HepG2 (cell line): ENCODE measurements around the gene ARHGEF4. TPM values are rescaled to one million over a fixed set of nuclear protein-coding genes. Genes with fewer than 3 reads are reported as not detected.

Experiments
- ATAC-seq: fragments of 200-7000 bp; cut with Tn5 transposase; 3 replicates; pipeline ENCODE4 v1.9.1; 2020; ENCODE audit warnings: mild to moderate bottlenecking, moderate library complexity
- BruUV-seq: library from RNA; stranded (reverse); fragments of 400-500 nt; replicated peaks from 2 replicates; lab custom pipeline; 2021; lab: Mats Ljungman, UMichigan
- CTCF ChIA-PET: fragments of 300-600 bp; formaldehyde crosslinking; extraction: SDS; loops from one replicate; lab custom pipeline; 2021; ENCODE audit warnings: low total read pairs, inconsistent platforms, low intra/inter-chr PET ratio; lab: Yijun Ruan, JAX
- POLR2A ChIA-PET: fragments of 350-600 bp; sonication (Branson Sonifier 250); formaldehyde crosslinking; loops from one replicate; lab custom pipeline; 2020; ENCODE audit warnings: antibody characterized with exemption, inconsistent platforms; lab: Yijun Ruan, JAX
- DNase-seq: peaks from one replicate; pipeline ENCODE4 v3.0.0-alpha.2; 2015; ENCODE audit warnings: low spot score
- FAIRE-seq: peaks from 3 replicates; lab custom pipeline; 2011; peaks lifted over from hg19 to GRCh38; lab: Jason Lieb, UNC
- H2AFZ ChIP-seq: one replicate; pipeline ENCODE4 v1.6.1; 2011; ENCODE audit warnings: low read length, inconsistent platforms
- H3K27ac ChIP-seq: fragments of 300-600 bp; 3 replicates; pipeline ENCODE4 v1.8.0; 2011; ENCODE audit warnings: mixed run types, mild to moderate bottlenecking, mixed read lengths, low read length, inconsistent platforms; ENCODE audit not compliant: insufficient read depth; ENCODE audit errors: extremely low read length
- H3K27me3 ChIP-seq, 2 experiments: fragments of 200-600 bp in 1 of 2; 2 replicates in 1 of 2; 3 replicates in 1 of 2; pipeline versions ENCODE4 v1.6.0 to v1.8.0; 2011; ENCODE audit warnings: low read length in 2 of 2, mild to moderate bottlenecking in 2 of 2, moderate library complexity in 2 of 2, inconsistent platforms in 1 of 2; ENCODE audit not compliant: insufficient read depth in 2 of 2, control insufficient read depth in 1 of 2
- H3K36me3 ChIP-seq, 2 experiments: fragments of 200-600 bp in 1 of 2; replicated peaks in 1 of 2; 2 replicates in 1 of 2; 3 replicates in 1 of 2; pipeline versions ENCODE4 v1.5.1 to v1.8.0; 2011; ENCODE audit warnings: low read length in 2 of 2, inconsistent platforms in 1 of 2; ENCODE audit not compliant: insufficient read depth in 2 of 2, control insufficient read depth in 1 of 2
- H3K4me1 ChIP-seq: 2 replicates; pipeline ENCODE4 v1.5.1; 2012; ENCODE audit warnings: low read length, inconsistent platforms; ENCODE audit not compliant: insufficient read depth
- H3K4me2 ChIP-seq: 2 replicates; pipeline ENCODE4 v1.6.0; 2011; ENCODE audit warnings: low read depth, low read length, inconsistent platforms
- H3K4me3 ChIP-seq, 3 experiments: fragments of 200-600 bp in 1 of 3; sonication (generic), shearing (Covaris generic) in 1 of 3; replicated peaks in 1 of 3; 2 replicates each; pipeline ENCODE4 v1.5.1; 2011 to 2016; ENCODE audit warnings: low read length in 3 of 3, inconsistent platforms in 2 of 3, low read depth in 2 of 3, mild to moderate bottlenecking in 2 of 3, control low read depth in 1 of 3, mixed read lengths in 1 of 3; ENCODE audit not compliant: insufficient read depth in 1 of 3
- H3K79me2 ChIP-seq: one replicate; pipeline ENCODE4 v1.6.1; 2011; ENCODE audit warnings: low read length, inconsistent platforms; ENCODE audit not compliant: insufficient read depth
- H3K9ac ChIP-seq: 2 replicates; pipeline ENCODE4 v1.6.0; 2011; ENCODE audit warnings: mild to moderate bottlenecking, low read depth, low read length, inconsistent platforms; ENCODE audit not compliant: insufficient read depth
- H3K9me3 ChIP-seq: 2 replicates; pipeline ENCODE4 v1.5.1; 2012; ENCODE audit warnings: mild to moderate bottlenecking, low read length
- H4K20me1 ChIP-seq: 2 replicates; pipeline ENCODE4 v1.6.0; 2011; ENCODE audit warnings: inconsistent platforms, mild to moderate bottlenecking, low read length, moderate library complexity; ENCODE audit not compliant: insufficient read depth
- ARID2 ChIP-seq: sonication (generic); formaldehyde crosslinking; IDR thresholded peaks from 2 replicates; pipeline ENCODE4 v1.8.1; 2022; ENCODE audit warnings: mild to moderate bottlenecking, missing genetic modification reagents, borderline replicate concordance
- ARID3A ChIP-seq: IDR thresholded peaks from 2 replicates; pipeline ENCODE4 v1.6.1; 2012; ENCODE audit warnings: low read depth, low read length, improper control_type of control experiment
- DRAP1 ChIP-seq: IDR thresholded peaks from 2 replicates; pipeline ENCODE4 v1.6.1; 2016; ENCODE audit warnings: missing genetic modification reagents, missing compliant biosample characterization
- ELF3 ChIP-seq: IDR thresholded peaks from 2 replicates; pipeline ENCODE4 v1.6.1; 2016; ENCODE audit warnings: missing genetic modification reagents, missing compliant biosample characterization
- FOSL2 ChIP-seq: sonication (generic); formaldehyde crosslinking; IDR thresholded peaks from 2 replicates; pipeline ENCODE4 v1.4.0; 2020; ENCODE audit warnings: missing genetic modification reagents
- MAZ ChIP-seq, 2 experiments: sonication (generic) in 1 of 2; formaldehyde crosslinking in 1 of 2; IDR thresholded peaks; 2 replicates each; pipeline versions ENCODE4 v1.5.0 to v1.6.1; 2012 to 2020; ENCODE audit warnings: low read depth in 2 of 2, mild to moderate bottlenecking in 2 of 2, borderline replicate concordance in 1 of 2, improper control_type of control experiment in 1 of 2, low read length in 1 of 2, missing genetic modification reagents in 1 of 2, moderate library complexity in 1 of 2
- NFATC3 ChIP-seq: sonication (generic); formaldehyde crosslinking; IDR thresholded peaks from 2 replicates; pipeline ENCODE4 v1.5.1; 2020; ENCODE audit warnings: mild to moderate bottlenecking, missing genetic modification reagents
- REXO4 ChIP-seq: sonication (generic); formaldehyde crosslinking; IDR thresholded peaks from 2 replicates; pipeline ENCODE4 v1.8.0; 2022; ENCODE audit warnings: missing genetic modification reagents, mild to moderate bottlenecking, borderline replicate concordance
- TAF15 ChIP-seq: fragments of 200-400 bp; formaldehyde crosslinking; IDR thresholded peaks from one replicate; pipeline ENCODE4 v1.6.1; 2018; ENCODE audit warnings: mild to moderate bottlenecking, low read depth, low read length; ENCODE audit not compliant: poor library complexity, severe bottlenecking
- ZBTB44 ChIP-seq: sonication (generic); formaldehyde crosslinking; IDR thresholded peaks from 2 replicates; pipeline ENCODE4 v1.4.0; 2020; ENCODE audit warnings: missing genetic modification reagents
- ZNF18 ChIP-seq: sonication (generic); formaldehyde crosslinking; IDR thresholded peaks from 2 replicates; pipeline ENCODE4 v1.8.0; 2022; ENCODE audit warnings: mild to moderate bottlenecking, missing genetic modification reagents; ENCODE audit not compliant: insufficient replicate concordance
- ZNF225 ChIP-seq: sonication (generic); formaldehyde crosslinking; IDR thresholded peaks from 2 replicates; pipeline ENCODE4 v1.4.0; 2020; ENCODE audit warnings: mild to moderate bottlenecking, missing genetic modification reagents
- ZNF362 ChIP-seq: sonication (generic); formaldehyde crosslinking; IDR thresholded peaks from 2 replicates; pipeline ENCODE4 v1.4.0; 2020; ENCODE audit warnings: missing genetic modification reagents, mild to moderate bottlenecking, borderline replicate concordance
- ZNF713 ChIP-seq: sonication (generic); formaldehyde crosslinking; IDR thresholded peaks from 2 replicates; pipeline ENCODE4 v1.4.0; 2020; ENCODE audit warnings: mild to moderate bottlenecking, missing genetic modification reagents
- ZNF790 ChIP-seq: sonication (generic); formaldehyde crosslinking; IDR thresholded peaks from 2 replicates; pipeline ENCODE4 v1.8.0; 2022; ENCODE audit warnings: missing genetic modification reagents, mild to moderate bottlenecking, borderline replicate concordance
- WGBS: methylation state at CpG from one replicate; pipeline ENCODE4 v1.1.6; 2017; ENCODE audit warnings: low lambda C conversion rate; 5-methylcytosine and 5-hydroxymethylcytosine counted together
- in situ Hi-C: cut with HindIII; loops from 2 replicates; pipeline ENCODE4 v1.10.0; 2017; ENCODE audit warnings: low pct_unique_long_range_greater_than_20kb; ENCODE audit not compliant: extremely low pct_ligation_motif_present
- intact Hi-C: fragments of 100-400 bp; cut with micrococcal nuclease; formaldehyde crosslinking; loops from one replicate; pipeline ENCODE4 v1.10.0; 2022; ENCODE audit not compliant: unreplicated experiment
- polyA plus RNA-seq, 8 experiments: library from polyadenylated mRNA; depleted of rRNA in 3 of 8; stranded (reverse) in 7 of 8; unstranded in 1 of 8; fragments of >200 nt; fragmentation: Illumina TruSeq in 4 of 8; extraction: Trizol in 4 of 8; gene quantifications; 2 replicates each; pipeline versions ENCODE4 v1.2.1 to v1.2.3, GENCODE V29; 2011 to 2016; ENCODE audit warnings: low read depth in 4 of 8, missing spikeins in 1 of 8, mixed read lengths in 1 of 8; ENCODE audit not compliant: insufficient read depth in 1 of 8
- total RNA-seq, 5 experiments: library from RNA; depleted of rRNA; stranded (reverse); fragments of >200 nt; fragmentation: Illumina TruSeq; extraction: Trizol; gene quantifications; 2 replicates each; pipeline ENCODE4 v1.2.3, GENCODE V29; 2016; ENCODE audit warnings: low read depth in 1 of 5

Gene ARHGEF4
- total and polyA plus RNA-seq, 2 of the 13 experiments (the other 11 are each of a cell fraction or from before 2014, with no cell fraction given): 0.11 to 0.13 TPM

- H3K9me3 ChIP-seq: no peaks in the 10 kb centered on the region
- H3K36me3 ChIP-seq: no peaks in the 10 kb centered on the region
- no peak overlapping the region for H2AFZ ChIP-seq
- no peak overlapping the region for H3K9ac ChIP-seq
- in situ Hi-C loops (no loop called here), intact Hi-C loops (no loop called here)
- no peaks in the 10 kb centered on the region for H4K20me1 ChIP-seq
- H3K4me3 ChIP-seq: no peak overlapping the region
- DNase-seq (no peak), ATAC-seq (no peak), FAIRE-seq (no peak)
- no TSS peak for BruUV-seq
- H3K27ac ChIP-seq: no peak overlapping the region
- 0% methylated on average over 1 of the region's 1 CpG for WGBS
- ChIA-PET POLR2A (no interaction called here), CTCF (interaction anchor here (2.7 to 3.7 kb wide), 2 partner anchors 74 to 121 kb away, joined by 51 to 57 read pairs; no protein-coding TSS in a partner anchor)
- no peaks in the 10 kb centered on the region for H3K79me2 ChIP-seq
- H3K4me2 ChIP-seq: no peak overlapping the region
- H3K4me1 ChIP-seq: 0 out of 2 replicates have a peak, but pooled peaks cover 6% of the 10 kb centered on the region
- H3K27me3 ChIP-seq: peaks cover 4 to 17% of the 10 kb centered on the region in 2 experiments; a peak in 2 of 5 replicates
- no peak for TF ChIP-seq ZNF362 (CRISPR knock-in tag)
- TF ChIP-seq ARID3A: no peak
- no peak for TF ChIP-seq ARID2 (CRISPR knock-in tag)
- no peak for TF ChIP-seq ZBTB44 (CRISPR knock-in tag)
- TF ChIP-seq ZNF18: no peak
- no peak for TF ChIP-seq ZNF225 (CRISPR knock-in tag)
- TF ChIP-seq ZNF713: no peak
- TF ChIP-seq DRAP1: no peak
- no peak for TF ChIP-seq FOSL2 (CRISPR knock-in tag)
- no peak for TF ChIP-seq ZNF790 (CRISPR knock-in tag)
- TF ChIP-seq ELF3 (CRISPR knock-in tag): no peak
- no peak for TF ChIP-seq REXO4
- TF ChIP-seq MAZ (IDR thresholded peaks at IDR 0.05; ENCODE audit: borderline replicate concordance, low read depth, low read length): no peak
- TF ChIP-seq MAZ (CRISPR knock-in tag; IDR thresholded peaks at IDR 0.05; ENCODE audit: low read depth): no peak
- no peak for TF ChIP-seq NFATC3 (CRISPR knock-in tag)
- TF ChIP-seq TAF15: no peak
Observed at GRCh38 chr2:130799295-130799694, 37.4 kb upstream of the ARHGEF4 start.
